Measurements from ENCODE around the gene ARHGEF39.

Gene ARHGEF39, protein sequence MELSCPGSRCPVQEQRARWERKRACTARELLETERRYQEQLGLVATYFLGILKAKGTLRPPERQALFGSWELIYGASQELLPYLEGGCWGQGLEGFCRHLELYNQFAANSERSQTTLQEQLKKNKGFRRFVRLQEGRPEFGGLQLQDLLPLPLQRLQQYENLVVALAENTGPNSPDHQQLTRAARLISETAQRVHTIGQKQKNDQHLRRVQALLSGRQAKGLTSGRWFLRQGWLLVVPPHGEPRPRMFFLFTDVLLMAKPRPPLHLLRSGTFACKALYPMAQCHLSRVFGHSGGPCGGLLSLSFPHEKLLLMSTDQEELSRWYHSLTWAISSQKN

DNA sequence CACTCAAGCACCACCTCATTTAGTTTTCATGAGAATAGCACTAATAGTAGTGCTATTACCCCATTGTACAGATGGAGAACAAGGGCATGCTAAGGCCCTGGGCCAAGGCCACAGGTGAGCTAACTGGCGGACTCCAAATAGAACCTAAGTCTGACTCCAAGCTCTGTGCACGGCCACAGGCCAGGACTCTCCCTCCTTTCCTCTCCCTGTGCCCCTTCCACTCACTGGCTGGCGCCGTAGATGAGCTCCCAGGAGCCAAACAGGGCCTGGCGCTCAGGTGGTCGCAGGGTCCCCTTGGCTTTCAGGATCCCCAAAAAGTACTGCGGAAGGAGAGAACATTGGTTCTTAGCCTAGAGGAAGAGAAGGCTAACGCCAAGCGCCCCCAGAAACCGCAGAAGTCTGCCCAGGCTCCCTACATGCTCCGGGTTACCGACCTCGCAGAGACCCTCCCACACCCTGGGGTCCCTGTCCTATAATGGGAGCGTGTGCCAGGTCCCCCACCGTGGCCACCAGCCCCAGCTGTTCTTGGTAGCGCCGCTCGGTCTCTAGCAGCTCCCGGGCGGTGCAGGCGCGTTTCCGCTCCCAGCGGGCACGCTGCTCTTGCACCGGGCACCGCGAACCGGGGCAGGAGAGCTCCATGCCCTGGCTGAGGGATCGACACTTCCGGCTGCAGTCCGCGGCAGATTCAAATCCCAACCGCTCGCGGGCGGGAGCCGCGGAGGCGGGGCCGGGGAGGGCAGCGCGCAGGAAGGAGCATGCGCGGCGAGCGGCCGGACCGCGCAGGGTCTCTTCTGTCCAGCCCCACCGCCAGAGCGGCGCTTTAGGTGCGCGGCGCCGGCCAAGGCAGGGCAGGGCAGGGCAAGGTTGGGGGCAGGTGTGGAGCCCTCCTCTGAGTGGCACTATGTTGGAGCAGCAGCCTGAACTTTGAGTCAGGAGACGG lies at the start of gene ARHGEF39:
Gene ARHGEF39, minus strand, starts transcription at position 665 of the 940 bp plus-strand sequence. Its CDS starts 26 bp downstream, at position 639.
- DNase-seq (ENCODE audit: low read depth in 1 of 2, low spot score in 1 of 2): peak; percentile 38 to 50

DNA sequence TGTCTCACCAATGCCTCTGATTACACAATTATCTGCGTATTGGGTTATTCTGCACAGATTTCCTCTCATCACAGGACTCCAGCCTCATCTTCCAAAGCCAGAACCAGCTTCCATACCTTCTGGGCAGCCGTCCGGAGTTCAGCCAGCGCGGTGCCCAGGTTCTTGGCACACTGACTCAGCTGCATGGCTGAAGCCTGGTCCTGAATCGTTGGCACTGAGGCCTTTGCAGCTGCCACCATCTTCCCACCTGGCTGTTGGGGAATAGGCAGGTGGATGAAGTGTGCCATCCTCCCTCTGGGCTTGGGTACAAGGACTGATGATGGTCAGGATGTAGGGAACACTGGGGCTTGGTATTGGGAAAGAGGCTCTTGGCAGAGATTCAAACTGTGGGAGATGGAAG lies 49.1 kb upstream of the ARHGEF39 start:
- no peak for DNase-seq (ENCODE audit: low read depth in 1 of 2, low spot score in 1 of 2)

DNA sequence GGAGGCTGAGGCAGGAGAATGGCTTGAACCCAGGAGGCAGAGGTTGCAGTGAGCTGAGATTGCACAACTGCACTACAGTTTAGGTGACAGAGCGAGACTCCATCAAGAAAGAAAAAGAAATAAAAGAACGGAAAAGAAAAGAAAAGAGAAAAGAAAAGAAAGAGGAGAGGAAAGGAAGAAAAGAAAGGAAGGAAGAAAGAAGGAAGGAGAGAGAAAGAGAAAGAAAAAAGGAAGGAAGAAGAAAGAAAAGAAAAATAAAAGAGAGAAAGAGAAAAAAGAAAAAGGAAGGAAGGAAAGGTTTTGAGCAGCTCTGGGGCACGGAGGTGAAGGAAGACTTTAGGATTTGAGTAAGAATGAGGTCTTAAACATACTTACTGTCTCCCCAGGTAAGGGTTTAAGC lies 48.6 kb upstream of the ARHGEF39 start:
- DNase-seq (ENCODE audit: low read depth in 1 of 2, low spot score in 1 of 2): no peak

DNA sequence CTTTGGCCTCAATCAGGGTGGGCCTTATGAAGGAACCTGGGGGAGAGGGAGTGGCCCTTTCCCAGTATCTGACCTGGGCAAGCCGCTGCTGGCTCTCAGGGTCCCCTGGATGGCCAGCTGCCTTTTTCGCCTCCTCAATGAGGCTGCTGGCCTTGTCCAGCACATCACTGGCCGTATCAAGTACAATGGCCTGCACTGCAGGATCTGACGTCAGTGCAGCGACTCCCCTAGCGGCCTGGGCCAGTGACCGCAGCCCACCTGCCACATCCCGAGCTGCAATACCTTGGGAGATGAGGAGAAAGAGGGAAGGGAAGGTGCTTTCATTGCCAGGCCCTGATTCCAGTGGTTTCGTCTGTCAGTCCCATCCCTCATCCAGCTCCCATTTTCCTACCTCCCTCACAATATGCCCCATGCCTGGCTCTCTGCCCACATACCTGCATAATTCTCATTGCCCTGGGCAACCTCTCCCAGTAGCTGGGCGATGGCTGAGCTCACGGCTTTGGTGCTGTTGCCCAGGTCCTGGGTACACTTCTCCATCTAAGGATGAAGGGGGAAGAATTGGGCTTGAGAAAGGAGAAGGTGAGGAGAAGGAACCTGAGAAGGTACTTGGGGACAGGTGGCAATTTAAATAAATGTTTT lies 47.9 kb upstream of the ARHGEF39 start:
- no peak for DNase-seq (ENCODE audit: low read depth in 1 of 2, low spot score in 1 of 2)

DNA sequence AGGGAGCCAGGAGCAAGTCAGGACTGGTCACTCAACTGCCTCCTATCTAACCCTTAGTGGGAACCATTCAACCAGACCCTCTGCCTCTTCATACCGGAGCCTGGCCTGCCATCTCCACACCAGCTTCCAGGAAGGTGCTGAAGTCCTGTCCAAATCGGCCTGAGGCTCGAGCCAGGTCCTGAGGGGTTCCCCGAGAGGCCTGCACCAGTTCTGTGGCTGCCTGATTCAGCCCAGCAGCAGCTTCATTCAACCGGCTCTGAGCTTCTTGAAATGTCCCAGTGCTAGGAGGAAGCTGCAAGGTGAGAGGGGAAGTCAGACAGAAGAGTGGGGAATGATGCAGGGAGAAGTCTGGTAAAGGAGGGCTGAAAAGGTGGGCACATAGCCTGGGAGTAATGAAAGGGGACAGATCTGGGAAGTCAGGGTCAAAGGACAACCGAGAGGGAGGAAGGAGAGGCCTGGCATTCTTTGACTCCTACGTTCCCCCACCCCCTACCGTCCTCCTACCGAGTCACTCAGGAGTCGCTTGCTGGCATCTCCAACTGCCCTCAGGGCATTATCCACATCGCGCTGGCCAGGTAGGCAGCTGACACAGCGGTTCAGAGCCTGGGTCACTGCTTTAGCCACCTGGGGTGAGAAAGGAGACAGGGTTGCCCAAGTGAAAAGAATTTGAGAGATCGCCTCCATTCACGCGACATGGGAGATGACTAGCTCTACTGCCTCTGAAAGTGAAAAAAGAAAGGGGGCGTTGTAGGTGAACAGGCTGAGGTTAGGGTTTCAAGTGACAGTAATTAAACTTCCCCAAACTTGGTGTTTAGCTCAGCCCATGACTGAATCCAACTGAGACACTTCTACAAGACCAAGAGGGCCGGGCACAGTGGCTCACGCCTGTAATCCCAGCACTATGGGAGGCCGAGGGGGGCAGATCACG lies 46.8 kb upstream of the ARHGEF39 start:
- no peak for DNase-seq (ENCODE audit: low read depth in 1 of 2, low spot score in 1 of 2)

DNA sequence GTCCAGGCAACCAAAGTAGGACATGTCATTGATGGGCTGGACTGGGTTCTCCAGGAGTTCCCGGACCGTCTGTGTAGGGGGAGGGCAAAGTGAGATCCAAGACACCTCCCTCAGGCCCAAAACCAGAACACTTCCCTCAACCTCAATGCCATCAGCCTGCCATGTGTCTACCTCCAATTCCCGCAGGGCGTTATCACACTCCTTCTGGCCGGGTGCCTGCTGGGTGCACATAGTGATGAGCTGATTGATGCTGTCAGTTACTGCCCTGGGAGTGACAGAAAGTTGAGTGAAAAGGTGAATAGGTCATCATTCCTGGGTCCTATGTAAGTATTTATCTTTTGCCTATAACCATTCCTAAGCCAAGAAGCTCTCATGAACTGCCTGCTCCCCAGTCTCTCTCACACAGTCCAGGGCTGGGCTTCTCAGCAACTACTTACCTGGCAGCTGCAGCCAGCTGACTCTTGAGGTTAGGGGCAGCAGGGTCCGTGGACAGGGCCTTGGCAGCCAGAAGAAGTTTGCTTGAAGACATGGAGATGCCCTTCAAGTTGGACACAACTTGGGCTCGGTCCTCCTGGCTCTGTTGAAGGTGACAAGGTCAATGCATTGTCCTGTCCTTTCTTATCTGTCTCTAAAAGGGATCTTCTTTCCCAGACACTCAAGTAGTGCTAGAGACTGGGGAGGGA lies 46.0 kb upstream of the ARHGEF39 start:
- DNase-seq (ENCODE audit: low read depth in 1 of 2, low spot score in 1 of 2): no peak

DNA sequence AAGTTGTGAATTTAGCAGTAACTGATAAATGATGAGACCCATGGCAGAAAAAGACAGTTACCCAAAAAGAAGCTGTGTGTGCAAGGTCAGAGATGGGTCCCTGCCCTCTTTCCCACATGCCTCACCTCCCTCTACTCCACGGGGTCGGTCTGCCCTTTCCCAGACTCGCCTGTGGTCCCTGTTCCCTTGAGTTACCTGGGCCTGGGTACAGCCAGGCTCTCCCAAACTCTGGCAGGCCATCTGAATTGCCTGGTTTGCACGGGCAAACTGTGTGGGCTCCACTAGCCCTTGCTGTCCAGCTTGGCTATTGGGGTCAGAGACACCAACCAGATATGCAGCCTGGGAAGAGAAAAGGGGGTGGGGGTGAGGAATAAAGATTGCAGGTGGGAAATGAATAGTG lies 43.2 kb upstream of the ARHGEF39 start:
- DNase-seq (ENCODE audit: low read depth in 1 of 2, low spot score in 1 of 2): no peak

DNA sequence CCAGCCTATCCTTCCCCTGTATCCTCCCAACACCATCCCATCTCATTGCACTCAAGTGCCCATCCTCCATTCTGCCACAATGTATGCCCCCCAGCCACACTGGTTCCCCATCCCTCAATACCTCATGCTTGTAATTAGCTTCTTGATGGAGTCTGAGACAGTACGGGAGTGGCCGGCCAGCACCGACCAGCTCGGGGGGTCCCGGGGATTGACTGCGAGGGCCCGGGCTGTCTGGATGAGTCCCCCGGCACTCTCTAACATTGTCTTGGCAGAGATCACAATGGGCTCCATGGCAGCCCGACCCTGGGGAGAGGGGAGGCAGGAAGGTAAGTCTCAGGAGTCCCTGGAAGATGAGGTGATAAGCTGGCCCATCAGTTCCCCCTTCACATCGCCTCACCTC lies 42.0 kb upstream of the ARHGEF39 start:
- no peak for DNase-seq (ENCODE audit: low read depth in 1 of 2, low spot score in 1 of 2)

DNA sequence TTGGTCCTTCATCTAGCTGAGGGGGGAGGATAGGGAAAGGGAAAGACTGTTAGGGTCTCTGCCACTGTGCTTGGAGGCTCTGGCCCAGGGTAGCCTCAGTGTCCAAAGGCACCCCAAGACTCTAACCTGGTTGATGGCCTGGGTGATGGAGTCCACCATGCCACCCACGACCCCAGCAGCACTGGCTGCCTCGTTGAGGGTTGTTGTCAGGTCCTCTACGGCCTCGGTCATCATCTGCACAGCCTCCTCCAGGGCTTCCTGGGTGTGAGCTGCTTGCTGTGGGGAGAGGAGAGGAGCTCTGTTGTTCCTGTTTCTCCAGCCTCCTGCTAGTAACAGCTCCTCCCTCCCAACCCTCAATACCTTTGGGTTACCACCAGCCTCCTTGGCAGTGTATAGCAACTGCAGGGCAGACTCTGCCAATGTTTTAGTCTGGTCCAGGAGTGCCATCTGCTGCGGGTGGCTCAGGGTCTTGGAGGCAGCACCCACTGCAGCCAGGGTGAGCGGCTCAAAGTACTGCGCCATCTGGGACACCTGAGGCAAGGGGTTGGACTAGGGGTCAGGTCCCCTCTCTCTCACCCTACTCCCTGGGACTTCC lies 40.9 kb upstream of the ARHGEF39 start:
- DNase-seq (ENCODE audit: low read depth in 1 of 2, low spot score in 1 of 2): no peak

DNA sequence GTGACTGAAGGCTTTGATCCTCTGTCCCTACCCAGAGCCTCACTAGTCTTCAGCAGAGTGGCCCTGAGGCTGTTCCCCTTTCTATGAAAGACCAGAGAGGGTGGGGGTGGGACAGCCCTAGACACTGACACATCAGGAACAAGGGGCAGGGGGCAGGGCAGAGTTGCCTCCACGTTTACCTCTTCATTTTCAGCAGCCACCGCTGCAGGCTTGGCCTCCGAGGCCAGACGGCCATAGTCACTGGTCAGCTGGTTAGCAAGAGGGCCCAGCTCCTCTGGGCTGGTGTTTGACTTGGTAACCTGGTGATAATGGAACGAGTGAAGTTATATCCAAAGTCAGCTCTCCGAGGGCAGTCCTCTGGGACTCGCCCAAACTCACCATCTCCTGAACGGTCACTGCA lies 40.4 kb upstream of the ARHGEF39 start:
- DNase-seq (ENCODE audit: low read depth in 1 of 2, low spot score in 1 of 2): no peak

DNA sequence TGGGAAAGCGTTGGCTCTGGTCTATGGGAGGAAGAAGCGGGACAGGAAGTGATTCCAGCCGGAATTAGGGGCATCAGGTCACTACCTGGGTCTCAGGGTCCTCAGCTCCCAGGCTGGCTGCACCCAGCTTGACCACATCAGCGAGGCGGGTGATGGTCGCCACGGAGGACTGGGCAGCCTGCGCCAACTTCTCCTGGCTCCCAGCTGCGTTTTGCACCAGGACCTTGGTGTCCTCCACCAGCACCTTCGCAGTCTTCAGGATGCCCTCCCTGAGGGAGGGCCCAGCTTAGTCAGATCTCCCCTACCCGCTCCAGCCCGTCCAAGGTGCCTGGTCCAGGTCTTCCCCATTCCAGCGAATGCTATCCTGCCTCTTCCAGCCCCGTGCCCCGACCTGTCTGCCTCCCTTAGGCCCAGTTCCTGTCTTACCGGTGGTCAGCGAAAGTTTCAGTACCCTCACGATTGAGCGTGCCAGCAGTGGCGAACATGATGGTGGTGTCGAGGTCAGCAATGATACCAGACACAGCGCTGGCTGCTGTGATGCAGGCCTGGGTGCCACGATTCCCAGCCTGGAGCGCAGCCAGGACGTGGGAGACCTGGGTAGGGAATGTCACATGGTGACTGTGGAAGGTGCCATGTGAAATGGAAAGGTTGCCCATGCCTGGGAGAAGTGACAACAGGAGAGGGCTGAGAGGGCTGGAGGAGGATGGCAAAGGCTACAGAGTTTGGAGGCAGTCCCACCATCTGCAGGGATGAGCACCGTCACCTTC lies 39.1 kb upstream of the ARHGEF39 start:
- no peak for DNase-seq (ENCODE audit: low read depth in 1 of 2, low spot score in 1 of 2)

DNA sequence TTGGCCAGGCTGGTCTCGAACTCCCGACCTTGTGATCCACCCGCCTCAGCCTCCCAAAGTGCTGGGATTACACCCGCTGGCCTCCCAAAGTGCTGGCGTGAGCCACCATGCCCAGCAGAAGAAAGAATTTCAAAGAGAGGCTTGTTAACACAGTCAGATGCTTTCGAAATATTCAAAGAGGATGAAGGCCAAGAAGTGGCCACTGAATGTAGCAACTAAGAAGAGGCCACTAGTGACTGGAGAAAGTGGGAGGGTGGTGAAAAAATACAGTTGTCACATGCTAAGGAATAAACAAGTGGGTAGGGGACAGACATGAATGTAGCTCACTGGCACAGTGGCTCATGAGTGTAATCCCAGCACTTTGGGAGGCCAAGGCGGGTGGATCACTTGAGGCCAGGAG lies 37.7 kb upstream of the ARHGEF39 start:
- no peak for DNase-seq (ENCODE audit: low read depth in 1 of 2, low spot score in 1 of 2)

DNA sequence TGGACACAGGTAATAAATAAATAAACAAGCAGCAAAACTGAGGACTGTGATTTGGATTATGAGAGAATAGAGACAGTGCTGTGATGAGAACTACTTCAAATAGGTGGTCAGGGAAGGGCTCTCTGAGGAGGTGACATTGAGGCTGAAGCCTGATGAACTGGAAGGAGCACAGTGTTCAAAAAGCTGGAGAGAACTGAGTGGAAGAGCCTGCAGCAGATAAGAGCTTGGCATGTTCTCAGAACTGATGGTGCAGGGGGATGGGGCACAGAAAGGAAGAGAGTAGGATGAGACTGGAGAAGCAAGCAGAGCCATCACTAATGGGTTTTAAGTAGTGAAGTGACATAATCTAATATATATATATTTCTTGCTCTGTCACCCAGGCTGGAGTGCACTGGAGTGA lies 35.9 kb upstream of the ARHGEF39 start:
- no peak for DNase-seq (ENCODE audit: low read depth in 1 of 2, low spot score in 1 of 2)

DNA sequence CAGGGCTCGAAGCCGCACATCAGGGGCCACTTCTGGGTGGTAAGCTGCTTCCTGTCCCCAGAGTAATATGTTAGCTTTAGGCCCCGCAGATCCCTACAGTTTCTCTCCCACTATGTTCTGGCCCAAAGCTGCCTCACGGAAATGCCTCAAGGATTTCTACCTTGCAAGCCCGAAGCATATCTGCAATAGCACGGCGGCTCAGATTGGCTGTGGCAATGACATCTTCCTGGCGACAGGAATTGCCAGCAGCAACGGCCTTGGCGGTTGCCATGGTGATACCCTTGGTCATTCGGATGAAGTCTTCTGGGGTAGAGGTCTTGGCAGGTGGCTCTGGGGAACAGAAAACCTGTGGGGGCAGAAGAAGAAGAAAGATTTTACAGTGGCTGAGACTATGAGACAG lies 35.0 kb upstream of the ARHGEF39 start:
- DNase-seq (ENCODE audit: low read depth in 1 of 2, low spot score in 1 of 2): no peak

DNA sequence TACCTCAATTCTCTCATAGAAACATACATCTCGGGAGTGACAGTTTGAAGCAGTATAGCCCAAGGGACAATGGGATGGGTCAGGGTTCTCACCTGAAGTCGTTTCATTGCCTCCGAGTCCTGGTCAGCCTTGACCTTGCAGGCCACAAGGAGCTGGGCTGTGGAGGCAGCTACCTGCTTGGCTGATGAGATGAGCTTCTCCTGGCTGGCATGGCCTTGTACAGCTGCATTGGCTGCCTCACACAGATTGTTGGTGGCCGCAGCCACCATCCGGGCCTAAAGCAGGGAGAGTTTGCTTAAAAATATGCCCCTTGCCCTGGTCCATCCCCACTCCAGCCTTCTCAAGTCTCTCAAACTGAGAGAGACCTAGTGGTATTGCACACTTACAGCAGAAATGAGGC lies 33.2 kb upstream of the ARHGEF39 start:
- DNase-seq (ENCODE audit: low read depth in 1 of 2, low spot score in 1 of 2): no peak

DNA sequence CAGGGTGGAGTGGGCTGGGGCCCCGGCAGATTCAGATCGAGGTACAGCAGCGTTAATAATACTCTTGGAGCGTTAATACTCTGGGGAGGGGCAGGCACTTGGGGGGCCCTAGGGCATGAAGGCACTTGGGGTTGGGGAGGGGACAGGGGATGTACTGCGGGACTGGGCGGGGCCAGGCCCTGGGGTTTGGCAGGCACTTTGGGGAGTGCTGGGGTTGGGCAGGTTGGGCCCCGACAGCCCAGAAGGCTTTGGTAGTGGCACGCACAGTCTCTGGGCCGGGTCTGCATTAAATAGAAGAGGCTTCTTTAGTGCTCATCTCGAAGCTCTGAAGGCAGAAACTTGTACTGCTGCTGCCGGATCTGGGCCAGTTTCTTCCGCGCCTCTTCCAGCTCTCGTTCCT lies 32.5 kb upstream of the ARHGEF39 start:
- DNase-seq (ENCODE audit: low read depth in 1 of 2, low spot score in 1 of 2): no peak

DNA sequence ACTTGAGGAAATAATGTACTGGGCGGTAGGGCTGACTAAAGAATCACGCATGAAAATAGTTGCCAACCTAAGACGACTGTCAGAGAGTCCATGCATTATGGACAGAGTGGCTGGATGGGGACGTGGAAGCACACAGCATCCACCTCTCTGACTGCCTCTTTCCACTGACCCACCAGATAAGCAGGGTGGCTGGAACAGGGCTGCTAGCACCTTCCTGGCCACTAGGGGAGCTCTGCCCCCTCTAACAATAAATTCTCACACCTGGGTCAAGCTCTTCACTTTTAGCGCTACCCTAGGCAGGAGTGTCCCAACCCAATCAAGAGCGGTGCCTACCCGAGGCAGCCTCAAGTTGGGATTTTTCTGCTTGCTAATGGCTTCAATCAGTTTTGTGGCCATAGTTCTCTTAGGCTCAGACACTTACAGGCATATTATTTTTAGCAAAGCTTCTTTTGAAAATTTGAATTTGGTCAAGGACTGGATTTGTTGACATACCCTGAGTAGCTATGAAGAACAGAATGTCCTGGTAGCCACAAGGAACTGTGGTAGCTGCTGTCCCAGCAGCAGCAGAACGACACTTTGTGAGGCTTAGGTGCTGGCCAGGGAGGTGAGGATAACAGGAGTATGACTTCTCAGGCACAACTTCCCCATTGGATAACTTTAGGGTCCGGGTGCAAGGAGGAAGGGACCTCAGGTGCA lies 31.7 kb upstream of the ARHGEF39 start:
- DNase-seq (ENCODE audit: low read depth in 1 of 2, low spot score in 1 of 2): peak; percentile 28 to 33

DNA sequence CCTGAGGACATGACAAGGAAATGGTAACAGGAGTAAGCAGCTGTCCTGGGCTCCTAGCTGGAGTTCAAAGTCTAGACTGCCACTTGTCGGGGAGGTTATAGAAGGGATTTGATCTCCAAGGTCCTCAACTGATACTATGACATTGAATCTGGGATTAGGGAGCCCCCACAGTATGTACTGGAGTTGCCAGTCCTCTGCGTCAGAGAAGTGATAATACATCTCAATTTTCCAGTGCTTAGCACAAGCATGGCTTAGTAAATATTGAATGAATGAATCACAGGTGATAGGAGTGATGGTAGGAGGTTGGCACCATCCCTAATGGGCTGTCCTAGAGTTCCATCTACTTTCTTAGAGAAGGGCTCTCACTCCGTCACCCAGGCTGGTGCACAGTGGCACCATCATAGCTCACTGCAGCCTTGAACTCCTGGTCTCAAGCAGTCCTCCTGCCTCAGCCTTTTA lies 31.0 kb upstream of the ARHGEF39 start:
- no peak for DNase-seq (ENCODE audit: low read depth in 1 of 2, low spot score in 1 of 2)
